HG02870 (cell line): ENCODE results near the gene LMBR1.
A peak's percentile ranks its signal among the peaks of the same experiment; 100 is the strongest.
"Not testable (repeated sequence)": the region's sequence is repeated elsewhere in the genome, so short reads cannot be mapped to it uniquely, and the experiment has no call there.

Source experiments
- ATAC-seq: cut with Tn5 transposase; IDR thresholded peaks from one replicate; pipeline ENCODE4 v1.9.1; 2021; ENCODE audit warnings: mild to moderate bottlenecking, moderate library complexity; ENCODE audit not compliant: unreplicated experiment

Gene LMBR1

DNA sequence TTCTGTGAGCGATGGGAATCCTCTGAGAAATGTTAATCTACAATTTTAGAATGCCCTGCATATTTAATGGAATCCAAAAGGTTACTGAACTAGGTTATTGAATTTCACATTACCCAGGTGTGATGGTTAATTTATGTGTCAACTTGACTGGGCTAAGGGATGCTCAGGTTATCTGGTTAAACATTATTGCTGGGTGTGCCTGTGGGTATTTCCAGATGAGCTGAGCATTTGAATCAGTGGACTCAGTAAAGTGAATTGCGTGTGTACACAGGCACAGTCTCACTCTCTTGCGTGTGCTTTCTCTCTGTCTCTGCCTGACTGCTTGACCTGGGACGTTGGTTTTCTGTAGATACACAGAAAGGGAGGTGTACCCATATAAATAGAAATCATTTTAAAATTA is 230.7 kb downstream of the LMBR1 start:
- ATAC-seq: no peak

DNA sequence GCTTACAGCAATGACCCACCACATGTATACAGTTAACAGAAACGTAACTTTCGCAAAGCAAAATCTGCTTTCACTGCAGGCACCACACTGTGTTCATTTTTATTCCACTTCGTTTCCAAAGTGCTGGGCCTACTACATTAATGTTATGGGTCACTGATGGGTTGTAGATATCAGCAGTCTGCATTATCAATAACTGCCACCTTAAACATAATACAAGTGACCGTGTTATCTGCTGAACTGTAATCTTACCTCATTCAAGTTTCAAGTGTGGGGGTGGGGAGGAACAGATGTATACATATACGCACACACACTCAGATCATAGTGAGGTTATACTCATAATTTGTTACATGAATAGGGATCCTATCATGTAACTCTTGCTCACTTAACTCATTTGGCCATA is 231.3 kb downstream of the LMBR1 start:
- ATAC-seq: no peak

DNA sequence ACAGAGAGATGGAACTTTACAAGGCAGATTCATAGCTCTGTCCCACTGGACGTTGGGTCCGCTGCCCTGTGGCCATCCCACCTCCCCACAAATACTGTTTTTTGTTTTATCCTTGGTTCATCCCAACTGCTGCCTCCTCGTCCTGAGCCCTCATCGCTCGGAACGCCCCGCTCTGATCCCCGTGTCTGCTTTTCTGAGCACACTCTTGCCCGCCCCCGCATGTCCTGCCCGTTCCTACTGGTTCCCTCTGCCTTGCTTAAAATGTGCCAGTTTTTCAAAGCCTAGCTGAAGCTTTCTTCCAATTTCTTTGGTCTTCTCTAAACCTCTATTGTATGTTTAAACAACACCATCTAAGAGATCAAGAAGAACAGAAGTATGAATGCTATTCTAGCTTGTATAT is 233.0 kb downstream of the LMBR1 start:
- no peak for ATAC-seq

- ATAC-seq: no peak
Measured at GRCh38 chr7:156659203-156659602, 233.8 kb downstream of the LMBR1 start.

DNA sequence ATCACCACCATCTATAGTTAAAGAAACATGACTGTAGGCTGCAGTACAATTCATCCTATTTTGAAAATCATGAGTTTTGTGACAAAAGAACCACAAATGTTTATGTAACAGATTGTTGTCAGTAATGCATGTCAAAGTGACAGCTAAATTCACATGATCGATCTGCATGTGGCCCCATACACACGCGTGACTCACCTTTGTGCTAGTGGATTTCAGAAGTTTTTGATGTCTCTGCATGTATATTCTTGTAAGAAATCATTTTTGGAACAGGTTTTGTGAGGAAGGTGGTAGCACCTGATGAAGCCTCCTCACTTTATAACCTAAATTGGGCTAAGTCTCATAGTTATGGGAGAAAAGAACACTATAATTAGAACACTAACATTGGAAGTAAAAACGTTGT is 235.3 kb downstream of the LMBR1 start:
- ATAC-seq: no peak

DNA sequence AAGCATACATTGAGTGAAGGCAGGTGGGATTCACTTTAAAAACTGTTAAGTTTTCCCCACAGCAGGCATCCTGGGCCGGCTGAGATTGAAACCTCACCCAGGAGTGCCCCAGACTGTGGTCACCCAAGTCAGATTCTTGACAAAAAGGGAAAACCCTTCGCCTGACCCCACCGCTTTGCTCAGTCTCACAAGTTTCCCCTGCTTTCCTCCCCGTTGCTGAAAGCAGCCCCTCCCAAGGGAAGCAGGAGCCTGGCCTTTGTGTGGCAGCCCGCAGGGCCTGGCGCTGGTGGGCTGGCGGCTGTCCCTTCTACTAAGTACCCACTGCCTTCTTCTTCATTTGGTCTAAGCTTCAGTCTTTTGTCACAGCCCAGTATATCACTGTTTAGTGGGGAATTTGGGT is 236.4 kb downstream of the LMBR1 start:
- ATAC-seq: peak; percentile 66

DNA sequence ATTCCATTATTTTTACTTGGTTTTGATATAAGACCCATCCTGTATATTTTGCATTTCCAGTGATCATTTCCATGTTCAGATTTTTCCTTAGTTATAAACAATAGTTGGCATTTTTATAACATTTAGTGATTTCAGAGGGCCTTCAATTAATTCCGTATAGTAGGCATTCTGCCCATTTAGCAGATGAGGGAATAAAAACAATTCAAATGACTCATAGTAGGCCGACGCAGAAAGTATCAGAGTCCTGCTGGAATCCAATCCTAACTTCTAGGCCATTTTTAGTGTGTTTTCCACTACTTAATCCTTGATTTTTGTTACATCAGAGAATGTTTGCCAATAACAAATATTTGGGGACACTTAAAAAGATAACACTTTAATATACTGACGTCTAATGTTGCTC is 237.0 kb downstream of the LMBR1 start:
- no peak for ATAC-seq

DNA sequence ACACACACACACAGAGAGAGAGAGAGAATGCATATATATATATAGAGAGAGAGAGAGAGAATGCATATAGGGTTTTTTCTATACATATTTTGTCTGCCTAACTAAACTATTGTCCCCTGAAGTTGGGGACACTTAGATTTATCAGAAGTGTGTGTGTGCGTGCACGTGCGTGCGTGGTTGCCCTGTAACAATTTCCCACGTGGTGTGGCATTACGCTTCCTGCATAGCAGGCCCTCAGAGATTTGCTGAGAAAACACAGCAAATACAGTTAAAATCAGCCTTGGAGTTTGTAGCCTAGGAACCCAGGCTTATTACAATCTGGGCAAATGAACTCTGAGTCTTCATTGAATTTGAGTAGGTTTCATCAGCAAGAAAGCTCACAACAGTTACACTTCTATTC is 237.7 kb downstream of the LMBR1 start:
- ATAC-seq: no peak

DNA sequence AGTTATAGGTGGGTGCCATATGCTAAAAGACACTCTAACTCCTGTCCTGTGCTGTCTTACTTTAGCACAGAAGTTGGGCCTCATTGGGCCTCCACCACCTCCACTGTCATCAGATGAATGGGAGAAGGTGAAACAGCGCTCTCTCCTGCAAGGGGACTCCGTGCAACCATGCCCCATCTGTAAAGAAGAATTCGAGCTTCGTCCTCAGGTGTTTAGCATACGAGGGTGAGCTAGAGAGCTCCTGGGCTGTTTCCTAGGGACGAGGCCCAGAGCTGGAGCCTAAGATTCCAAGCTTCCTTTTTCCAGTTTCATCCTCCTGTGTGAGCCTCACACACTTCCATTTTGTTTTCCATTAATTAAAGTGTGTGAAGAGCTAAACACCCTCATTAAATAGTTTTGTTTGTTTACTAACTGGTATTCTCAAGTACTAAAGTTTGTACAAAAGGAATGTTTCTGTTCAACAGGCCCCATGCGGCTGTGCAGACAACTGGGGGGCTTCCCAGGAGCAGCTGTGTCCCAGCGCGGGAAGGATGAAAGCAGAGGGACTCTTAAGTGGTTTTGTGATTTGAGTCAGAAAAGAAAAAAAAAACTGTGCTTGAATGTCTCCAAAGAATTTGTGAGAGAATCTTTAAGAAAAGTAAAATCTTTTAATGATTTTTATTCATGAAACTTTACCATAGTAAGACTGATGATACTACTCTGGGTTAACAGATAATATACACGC is 238.3 kb downstream of the LMBR1 start:
- peak; percentile 37 for ATAC-seq

GRCh38 chr7:156652886-156653568 is 240.0 kb downstream of the LMBR1 start:
- no peak for ATAC-seq

GRCh38 chr7:156651474-156651873 is 241.5 kb downstream of the LMBR1 start:
- no peak for ATAC-seq

GRCh38 chr7:156650042-156650441 is 242.9 kb downstream of the LMBR1 start:
- no peak for ATAC-seq

GRCh38 chr7:156647330-156647729 is 245.7 kb downstream of the LMBR1 start:
- ATAC-seq: not testable (repeated sequence)

DNA sequence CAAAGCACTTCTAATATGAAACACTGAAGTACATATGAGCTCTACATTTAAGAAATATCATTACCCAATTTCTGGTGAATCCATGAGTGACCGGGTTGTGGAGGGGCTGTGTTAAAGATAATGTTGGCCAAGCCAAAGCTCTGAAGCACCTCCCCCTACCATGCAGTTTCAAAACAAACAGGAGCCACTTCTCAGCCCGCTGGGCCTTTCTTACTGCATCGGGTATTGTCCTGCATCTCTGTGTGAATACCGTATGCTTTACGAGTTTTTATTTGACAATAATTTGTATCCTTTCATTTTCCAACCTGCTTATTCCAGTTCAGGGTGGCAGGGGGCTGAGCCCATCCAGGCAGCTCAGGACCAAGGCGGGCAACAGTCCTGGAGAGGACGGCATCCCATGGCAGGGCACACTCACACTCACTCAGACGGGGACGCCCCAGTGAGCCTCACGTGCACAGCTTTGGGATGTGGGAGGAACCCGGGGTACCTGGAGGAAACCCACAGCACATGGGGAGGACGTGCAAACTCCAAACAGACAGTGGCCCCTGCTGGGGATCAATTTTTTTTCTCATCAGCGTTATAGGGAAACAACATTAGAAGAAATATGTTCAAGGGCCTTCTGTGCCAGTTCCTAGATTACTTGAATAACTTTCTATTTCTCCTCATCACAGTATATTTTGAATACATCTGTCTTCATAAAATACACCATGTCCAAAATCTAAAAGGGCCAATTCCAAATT is 250.5 kb downstream of the LMBR1 start:
- no peak for ATAC-seq

DNA sequence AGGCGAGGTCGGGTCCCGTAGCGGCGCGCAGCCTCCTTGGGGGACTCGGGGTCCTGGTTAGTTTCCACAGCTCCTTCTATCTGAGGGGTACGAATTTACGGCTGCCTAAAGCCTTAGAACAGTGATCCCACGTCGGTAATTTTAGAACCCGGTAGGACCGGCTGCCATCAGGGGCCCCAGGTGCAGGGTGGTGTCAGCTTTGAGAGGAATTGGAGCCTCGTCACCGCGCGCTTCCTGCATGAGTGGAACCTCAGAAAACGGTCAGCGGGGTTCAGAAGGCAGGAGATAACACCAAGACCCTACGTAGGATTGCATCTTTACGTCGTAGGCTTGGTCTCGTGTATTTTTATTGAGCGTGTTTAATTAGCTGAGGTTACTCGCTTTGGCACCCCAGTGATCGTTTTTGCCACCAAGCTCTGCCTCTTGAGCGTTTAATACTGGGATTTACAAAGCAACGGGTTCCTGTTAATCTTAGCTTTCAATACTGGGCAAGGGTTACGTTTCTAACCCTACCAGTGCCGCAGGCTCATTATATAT is 252.0 kb downstream of the LMBR1 start:
- peak; percentile 55 for ATAC-seq

GRCh38 chr7:156640257-156640948 is 252.6 kb downstream of the LMBR1 start, which contains the start of gene RNF32:
TSS of gene RNF32 (plus strand) at chr7:156640774. CDS start at chr7:156643878, 3,104 bp downstream.
- ATAC-seq: peak; percentile 85

DNA sequence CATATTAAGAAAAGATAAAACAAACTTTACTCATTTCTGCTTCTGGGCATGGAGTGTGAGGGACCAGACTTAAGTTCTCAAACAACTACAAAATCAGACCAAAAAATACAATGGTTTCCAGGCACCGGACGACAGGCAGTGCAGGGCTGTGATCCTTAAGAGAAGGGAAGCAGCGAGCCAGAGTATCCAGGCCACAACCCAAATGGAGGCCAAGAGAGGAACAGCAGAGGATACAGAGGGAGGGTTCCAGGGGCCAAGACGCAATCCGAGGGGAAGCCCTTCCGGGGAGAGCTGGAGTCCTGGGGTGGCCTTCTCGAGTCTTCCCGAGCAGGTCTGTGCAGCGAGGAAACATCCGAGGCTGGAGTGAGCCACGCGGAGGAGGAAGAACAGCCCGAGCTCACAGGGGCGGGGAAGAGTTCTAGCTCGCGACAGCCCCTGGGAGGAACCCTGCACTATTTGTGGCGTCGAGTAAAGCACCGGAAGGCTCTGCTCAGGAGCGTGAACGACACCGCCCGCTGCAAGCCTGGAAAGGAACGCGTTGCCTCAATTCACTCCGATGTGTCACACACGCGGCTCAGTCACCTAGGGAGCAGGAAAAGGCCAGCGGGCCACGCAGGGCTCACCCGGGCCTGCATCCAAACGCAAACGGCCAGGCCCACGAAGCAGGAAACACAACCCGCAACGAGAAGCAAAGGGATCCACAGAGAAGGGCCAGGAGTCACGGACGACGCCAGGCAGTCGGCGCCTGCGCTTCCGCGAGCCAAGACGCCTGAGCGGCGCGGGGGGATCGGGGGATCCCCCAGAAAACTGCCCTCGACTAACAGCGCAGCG is 253.3 kb downstream of the LMBR1 start:
- no peak for ATAC-seq

DNA sequence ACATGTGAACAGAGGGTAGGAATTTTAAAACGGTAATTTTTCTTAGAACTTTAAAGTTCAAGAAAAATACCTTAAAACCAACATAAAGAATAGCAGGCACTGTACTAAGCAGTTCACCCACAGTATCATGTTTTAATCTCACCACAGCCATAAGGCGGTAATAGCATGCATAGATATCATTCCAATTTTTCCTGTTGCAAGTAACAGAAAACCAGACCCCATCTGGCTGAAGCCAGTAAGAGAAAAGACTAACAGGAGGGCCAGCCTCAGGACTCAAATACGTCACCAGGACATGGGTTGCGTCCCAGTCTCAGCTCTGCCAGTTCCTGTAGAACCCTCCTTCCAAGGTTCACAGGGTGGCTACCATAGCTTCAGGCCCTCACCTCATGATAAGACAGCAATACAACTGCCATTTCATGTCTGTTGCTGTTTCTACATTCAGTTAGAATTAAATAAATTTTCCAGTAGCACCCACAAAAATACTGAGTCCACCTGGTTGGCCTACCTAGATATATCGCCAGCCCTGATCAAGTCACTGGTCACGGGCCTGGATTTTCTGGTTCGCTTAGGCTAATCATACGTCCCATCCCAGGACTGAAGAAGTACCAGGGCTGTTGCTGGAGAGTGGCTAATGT is 254.4 kb downstream of the LMBR1 start:
- no peak for ATAC-seq

GRCh38 chr7:156637093-156637492 is 255.9 kb downstream of the LMBR1 start:
- ATAC-seq: not testable (repeated sequence)
